HG03520 (cell line): Measurements from ENCODE around the gene KRTAP10-1.
"Not testable (repeated sequence)": the region's sequence is repeated elsewhere in the genome, so short reads cannot be mapped to it uniquely, and the experiment has no call there.

Experiments used
- ATAC-seq: cut with Tn5 transposase; IDR thresholded peaks from one replicate; pipeline ENCODE4 v1.9.1; 2021; ENCODE audit warnings: mild to moderate bottlenecking, moderate library complexity; ENCODE audit not compliant: unreplicated experiment

KRTAP10-1 gene

GRCh38 chr21:44550285-44550684 is 10.3 kb upstream of the KRTAP10-1 start:
- not testable (repeated sequence) for ATAC-seq

DNA sequence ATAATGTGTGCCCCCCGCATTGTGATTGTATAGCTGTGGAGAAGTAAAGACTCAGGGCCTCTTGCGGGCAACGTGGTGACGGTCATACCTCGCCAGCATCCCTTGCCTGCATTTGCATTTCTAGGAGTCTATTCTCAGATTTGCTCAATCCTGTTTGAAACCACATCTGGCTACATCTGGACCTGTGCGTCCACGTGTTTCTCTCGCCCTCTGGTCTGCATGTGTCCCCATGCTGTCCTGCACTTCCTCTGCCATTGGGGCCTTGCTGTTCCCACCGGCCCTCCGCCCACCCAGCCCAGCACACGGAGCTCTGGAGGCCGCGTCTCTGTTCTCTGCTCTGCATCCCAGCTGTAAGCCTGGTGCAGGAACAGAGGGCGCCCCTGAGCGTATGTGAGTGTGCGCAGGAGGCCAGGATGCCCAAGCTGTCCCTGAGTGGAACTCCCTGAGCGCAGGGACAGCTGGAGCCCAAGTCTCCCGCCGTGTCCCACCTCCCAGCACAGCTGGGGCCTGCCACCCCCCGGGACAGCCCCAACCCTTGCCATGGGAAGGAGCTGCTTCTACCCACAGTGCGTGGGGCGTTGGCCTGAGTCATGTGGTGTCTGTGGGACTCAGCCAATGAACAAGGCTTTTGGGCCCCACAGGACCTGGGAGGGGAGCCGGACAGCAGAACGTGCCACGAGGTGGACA is 9.7 kb upstream of the KRTAP10-1 start:
- ATAC-seq, result no peak

- no peak for ATAC-seq
Measured at GRCh38 chr21:44548922-44549321, 8.9 kb upstream of the KRTAP10-1 start.

GRCh38 chr21:44548381-44548780 is 8.4 kb upstream of the KRTAP10-1 start:
- no peak for ATAC-seq

GRCh38 chr21:44547656-44548331 is 7.8 kb upstream of the KRTAP10-1 start:
- ATAC-seq, result no peak

DNA sequence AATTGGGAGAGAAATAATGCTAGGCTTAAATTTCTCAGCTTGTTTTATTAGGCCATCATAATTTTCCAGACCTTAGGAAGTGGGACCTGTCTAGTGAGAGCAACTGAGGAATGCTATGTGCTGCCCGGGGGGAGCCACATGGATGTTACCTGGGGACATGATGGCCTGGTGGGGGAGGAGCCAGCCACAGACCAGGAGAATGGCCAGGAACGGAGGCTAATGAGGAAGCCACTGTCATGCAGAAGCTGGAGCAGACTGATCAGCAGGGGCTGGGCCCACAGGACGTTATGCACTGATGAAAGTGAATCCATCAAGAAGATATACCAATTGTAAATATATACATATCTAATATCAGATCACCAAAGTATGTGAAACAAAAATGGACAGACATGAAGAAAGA is 4.6 kb upstream of the KRTAP10-1 start:
- ATAC-seq, result no peak

GRCh38 chr21:44542716-44543115 is 2.7 kb upstream of the KRTAP10-1 start:
- ATAC-seq, result no peak

DNA sequence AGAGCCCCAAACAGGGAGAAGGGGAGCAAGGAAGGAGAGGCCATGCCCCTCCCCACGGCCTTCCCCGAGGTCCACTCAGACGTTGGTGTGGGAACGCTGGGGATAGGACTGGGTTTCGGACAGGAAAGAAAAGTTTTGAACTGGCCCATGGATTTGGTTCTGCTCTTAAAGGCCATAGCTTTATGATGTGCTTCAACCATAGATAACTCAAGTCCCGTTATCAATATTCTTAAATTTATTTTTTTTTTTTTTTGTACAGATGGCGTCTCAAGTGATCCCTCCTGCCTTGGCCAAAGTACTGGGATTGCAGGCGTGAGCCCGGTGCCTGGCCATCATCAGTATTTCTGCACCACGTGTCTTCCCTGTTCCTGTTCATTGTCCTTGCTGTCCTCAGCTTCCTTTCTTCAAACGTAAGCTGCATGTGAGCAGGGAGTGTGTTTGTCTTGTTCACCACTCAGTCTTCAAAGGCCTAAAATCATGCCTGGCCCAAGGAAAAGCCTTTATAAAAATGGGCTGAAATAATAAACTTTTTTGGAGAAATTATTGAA is 820 bp upstream of the KRTAP10-1 start:
- no peak for ATAC-seq

- ATAC-seq, result no peak
Measured at GRCh38 chr21:44539046-44539445, 949 bp downstream of the KRTAP10-1 start.

- ATAC-seq, result no peak
Measured at GRCh38 chr21:44537930-44538911, 1.8 kb downstream of the KRTAP10-1 start.

DNA sequence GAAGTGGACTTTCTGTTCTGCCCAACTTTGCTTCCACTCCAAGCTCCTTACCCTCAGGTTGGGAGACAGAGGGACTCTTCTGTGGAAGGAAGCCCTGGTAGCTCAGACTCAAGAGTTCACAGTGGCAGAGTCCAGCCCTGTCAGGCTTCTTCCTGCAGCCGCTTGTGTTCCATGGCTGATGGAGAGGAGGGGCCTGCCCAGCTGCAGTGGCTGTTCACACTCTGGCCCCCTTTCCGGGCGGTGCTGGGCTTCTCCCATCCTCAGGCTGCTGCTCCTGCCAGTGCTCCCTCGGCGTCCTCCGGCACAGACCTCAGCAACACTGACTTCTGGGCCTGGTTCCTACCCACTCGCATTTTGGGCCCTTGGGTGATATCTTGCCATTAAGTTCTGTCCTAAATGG is 4.0 kb downstream of the KRTAP10-1 start:
- no peak for ATAC-seq

DNA sequence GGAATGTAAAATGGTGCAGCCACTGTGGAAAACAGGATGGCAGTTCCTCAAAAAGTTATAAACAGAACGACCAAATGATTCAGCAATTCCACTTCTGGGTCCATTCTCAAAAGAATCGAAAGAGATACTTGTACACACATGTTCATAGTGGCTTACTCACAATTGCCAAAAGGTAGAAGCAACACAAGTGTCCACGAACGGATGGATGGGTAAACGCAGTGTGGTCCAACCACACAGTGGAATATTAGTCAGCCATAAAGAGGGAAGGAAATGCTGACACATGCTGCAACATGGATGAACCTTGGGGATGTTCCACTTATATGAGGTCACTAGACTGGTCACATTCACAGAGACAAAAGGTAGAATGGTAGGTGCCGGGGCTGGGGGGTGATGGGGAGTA is 5.3 kb downstream of the KRTAP10-1 start:
- no peak for ATAC-seq

DNA sequence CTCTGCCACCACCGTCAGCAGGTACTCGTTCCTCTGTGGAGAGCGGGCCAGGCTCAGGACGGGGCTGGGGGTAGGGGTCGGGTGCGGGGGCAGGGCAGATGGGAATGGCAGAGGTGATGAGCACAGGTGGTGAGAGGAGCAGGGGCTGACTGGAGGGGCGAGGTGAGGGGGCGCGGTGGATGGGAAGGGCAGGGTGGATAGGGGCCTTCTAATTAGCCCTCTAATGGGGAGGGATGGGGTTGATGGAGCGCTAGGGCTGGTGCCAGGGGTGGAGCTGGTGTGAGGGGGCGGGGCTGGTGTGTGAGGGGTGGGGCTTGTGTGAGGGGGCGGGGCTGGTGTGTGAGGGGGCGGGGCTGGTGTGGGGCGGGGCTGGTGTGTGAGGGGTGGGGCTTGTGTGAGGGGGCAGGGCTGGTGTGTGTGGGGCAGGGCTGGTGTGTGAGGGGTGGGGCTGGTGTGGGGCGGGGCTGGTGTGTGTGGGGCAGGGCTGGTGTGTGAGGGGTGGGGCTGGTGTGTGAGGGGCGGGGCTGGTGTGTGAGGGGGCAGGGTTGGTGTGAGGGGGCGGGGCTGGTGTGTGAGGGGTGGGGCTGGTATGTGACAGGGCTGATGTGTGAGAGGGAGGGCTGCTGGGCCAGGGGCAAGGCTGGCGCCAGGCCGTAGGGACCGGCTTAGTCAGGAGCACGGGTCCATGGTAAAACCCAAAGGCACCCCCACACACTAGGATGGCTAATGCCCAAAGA is 5.9 kb downstream of the KRTAP10-1 start:
- ATAC-seq, result no peak

DNA sequence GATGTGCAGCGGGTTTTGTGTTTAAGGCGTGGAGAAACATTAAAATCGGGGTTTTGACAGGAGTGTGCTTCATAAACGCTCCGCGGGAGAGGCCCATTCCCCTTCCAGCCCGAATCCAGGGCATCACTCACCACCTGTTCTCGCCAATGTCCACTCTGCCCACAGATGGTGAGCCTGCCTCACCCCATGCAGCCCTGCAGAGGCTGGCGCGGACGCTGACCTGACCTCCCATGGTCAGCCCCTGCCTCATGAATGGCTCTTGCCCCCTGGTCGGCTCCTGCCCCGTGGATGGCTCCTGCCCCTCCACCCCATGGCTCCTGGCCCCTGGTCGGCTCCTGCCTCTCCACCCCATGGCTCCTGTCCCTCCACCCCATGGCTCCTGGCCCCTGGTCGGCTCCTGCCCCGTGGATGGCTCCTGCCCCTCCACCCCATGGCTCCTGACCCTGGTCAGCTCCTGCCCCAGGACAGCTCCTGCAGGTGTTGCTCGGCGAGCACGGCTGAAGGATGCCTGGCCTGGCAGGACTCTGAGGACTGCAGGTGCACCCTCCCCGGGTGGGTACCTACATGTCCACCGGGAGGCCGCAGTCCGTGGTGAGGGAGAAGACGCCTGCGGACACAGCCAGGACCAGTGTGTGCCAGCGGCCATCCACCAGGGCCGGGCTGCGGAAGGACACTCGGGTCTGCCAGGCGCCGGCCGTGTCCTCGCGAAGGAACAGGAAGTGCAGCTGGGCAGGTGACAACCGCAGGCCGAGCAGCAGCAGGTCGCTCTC is 6.7 kb downstream of the KRTAP10-1 start:
- no peak for ATAC-seq

- no peak for ATAC-seq
Measured at GRCh38 chr21:44532712-44533111, 7.3 kb downstream of the KRTAP10-1 start.

- no peak for ATAC-seq
Measured at GRCh38 chr21:44531606-44532564, 8.1 kb downstream of the KRTAP10-1 start.

GRCh38 chr21:44530903-44531605 is 8.9 kb downstream of the KRTAP10-1 start:
- ATAC-seq, result no peak
